HG02938 (cell line): ENCODE data around the gene MPZL3.

Experiments used
- ATAC-seq: cut with Tn5 transposase; IDR thresholded peaks from one replicate; pipeline ENCODE4 v1.9.1; 2021; ENCODE audit warnings: mild to moderate bottlenecking, moderate library complexity; ENCODE audit not compliant: unreplicated experiment

Gene MPZL3

DNA sequence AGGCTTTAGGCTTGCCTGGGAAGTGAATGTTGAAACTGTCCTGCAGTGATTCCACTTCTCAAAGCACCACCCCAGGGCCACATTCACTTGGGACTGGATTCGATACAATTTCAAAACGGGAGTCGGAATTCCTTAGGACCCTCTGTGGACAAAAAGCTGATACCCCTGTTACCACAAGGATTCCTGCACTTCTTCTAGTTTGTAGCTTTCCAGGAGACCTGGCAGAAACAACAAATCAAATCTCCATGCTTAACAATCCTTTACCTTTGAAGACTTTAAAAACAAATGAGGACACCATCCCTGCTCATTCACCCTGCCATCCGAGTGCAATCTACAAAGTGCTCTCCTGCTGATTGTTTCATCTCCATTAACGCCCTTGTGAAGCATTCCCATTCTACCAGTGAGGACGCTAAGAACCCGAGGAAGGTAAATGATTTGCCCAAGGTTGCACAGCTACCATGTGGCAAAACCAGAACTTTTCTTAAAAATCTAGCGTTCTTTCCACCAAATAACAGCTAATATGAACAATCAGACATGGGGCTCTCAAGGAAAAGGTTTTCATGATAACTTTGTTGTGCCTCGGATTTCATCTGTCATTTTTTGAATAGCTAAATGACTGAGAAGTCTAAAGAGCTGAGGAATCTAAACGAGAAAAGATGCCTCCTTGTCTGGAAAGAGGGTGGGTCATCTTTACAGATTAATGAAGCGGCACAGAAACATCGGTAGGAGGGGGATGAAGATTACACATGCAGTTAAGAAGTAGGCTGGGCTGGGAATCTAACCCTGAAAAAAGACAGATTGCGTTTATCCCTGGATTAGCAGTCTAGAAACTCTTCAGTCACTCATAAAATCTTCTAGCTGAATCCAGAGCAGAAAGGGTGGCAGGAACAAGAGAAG lies 12.7 kb upstream of the MPZL3 start:
- no peak for ATAC-seq

DNA sequence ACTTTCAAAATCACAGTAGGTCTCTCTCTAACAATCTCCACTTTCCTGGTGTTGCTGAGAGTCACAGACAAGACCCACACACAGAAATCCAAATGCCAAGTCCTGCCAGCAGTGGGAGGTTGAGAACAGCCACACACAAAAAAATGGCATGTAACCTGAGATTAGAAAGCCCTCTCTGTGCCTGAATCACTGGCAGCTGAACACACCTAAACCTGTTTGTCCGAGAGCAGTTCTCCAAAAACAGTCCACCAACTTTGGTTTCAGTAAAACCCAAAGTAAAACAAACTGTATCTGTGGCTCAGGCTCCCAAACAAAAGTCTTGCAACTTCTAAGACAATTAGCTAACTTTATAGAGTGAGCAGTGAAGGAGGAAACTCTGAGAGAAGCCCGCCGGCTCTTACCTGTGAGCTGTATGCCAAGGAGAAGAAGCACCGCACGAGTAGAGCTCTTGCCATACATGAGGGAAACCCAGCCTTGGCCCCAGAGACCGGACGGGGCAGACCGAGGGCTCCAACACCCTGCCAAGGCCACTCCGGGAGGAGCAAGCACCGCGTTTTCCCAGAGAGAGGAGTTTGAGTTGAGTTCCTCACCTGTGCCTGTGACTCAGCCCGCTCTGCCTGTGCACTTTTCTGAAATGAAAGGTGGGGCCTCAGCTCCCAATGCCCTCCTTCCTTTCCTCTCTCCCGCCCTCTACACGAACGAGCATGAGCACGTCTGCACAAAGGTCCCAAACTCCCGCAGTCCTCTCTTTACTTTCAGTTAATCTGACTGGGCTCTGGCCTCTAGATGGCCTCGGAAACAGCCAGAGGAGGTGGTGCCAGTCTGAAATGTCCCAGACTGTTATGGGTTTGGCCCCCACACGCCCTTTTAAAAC lies 11.8 kb upstream of the MPZL3 start, which contains the start of gene MPZL2:
Gene MPZL2, minus strand, starts transcription at position 603 of the 874 bp plus-strand sequence. Its CDS starts 144 bp downstream, at position 459.
- no peak for ATAC-seq

- no peak for ATAC-seq
Measured at GRCh38 chr11:118263112-118263511, 10.9 kb upstream of the MPZL3 start.

DNA sequence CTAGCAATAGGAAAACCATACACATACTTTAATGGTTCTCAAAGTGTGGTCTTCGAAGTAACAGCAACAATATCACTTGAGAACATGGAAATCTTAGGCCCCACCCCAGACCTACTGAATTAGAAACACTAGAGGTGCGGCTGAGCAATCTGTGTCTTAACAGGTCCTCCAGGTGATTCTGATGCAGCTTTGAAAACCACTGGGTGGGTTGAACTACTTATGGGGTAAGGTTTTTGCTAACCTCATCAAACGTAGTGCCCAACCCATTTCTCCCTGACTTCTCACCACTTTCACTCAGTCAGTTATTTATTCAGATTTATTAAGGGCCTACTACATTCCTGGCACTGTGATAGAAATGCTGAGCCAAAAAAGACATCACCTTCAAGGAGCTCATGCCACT lies 8.2 kb upstream of the MPZL3 start:
- no peak for ATAC-seq

- no peak for ATAC-seq
Measured at GRCh38 chr11:118259138-118259537, 7.0 kb upstream of the MPZL3 start.

DNA sequence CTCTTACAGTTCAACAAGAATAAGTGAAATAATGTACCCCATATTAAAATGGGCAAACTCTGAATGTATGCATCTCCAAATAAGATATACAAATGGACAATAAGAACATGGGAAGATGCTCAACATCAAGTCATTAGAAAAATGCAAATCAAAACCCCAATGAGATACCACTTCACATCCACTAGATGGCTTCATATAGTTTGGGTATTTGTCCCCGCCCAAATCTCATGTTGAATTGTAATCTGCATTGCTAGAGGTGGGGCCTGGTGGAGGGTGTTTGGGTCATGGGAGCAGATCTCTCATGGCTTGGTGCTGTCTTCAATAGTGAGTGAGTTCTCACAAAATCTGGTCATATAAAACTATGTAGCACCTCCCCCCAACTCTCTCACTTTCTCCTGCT lies 6.2 kb upstream of the MPZL3 start:
- no peak for ATAC-seq

GRCh38 chr11:118252688-118253087 lies 523 bp upstream of the MPZL3 start:
- no peak for ATAC-seq

DNA sequence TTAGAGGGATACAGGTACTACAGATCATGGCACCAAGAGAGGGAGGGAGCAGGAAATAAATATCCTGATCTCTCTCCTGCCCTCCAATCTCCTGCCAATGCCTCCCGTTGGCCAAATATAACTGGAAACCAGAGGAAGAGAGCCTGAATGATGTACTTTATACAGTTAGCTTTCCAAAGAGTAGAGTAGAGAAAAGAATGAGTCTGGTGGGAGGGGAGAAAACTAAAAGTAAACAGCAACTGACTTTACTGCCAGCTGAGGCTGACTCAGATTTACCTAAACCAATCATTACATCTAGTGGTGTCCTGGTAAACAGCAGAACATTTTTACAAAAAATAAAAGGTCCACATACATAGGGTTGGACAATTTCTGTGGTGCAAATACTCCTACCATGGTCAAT lies 5.1 kb downstream of the MPZL3 start:
- ATAC-seq = no peak

DNA sequence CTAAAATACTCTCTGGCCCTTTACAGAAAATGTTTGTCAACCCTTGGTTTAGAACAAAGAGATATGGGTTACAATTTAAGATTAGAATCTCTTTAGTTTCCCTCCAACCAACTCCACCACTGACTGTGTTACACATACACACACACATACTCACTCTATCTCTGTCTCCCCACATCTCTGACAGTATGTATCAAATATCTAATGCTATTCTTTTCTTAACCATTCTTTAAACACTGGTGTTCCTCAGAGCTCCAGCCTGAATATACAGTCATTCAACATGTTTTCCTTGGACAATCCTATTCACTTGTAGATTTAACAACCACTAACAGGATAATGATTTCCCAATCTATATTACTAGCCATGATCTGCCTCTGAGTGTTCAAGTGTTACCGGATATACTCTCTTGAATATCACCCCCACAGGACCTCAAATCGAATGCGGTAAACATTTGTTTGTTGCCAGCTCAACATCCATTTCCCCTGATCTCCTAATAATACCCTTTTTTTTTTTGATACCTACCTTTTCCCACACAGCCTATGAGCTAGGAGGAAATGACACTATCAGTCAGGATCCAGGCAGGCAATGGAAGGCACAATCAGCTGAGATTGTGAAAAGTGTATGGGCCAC lies 6.1 kb downstream of the MPZL3 start:
- ATAC-seq = no peak

DNA sequence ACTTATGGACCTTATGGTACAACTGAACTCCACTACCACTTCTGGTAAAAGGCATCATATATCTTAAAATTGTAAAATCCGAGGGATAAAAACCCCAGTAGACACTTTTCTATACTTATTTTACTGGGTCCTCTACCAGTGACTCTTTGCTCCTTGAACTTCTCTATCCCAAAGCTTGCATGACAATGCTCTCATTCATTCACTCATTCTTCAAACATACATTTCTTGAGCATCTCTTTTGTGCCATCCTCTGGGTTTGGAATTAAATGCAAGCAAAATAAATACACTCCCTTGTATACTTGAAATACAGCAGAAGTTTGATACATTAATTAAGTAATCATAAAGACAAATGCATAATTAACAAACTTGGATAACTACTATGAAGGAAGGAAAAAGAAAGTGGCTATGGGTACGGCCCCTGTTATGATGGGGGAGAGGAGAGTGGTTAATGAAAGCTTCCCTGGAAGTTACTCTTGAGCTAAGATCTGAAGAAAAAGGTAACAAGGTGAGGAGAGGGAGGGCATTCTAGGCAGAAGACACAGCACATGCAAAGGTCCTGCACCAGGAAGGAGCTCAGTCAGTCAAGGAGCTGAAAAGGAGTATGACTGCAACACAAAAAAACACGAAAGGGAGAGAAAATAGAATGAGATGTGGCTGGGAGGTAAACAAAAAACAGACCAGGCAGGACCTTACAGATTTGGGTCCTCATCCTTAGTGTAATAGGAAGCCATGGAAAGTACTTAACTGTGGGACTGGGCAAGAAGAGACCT lies 8.0 kb downstream of the MPZL3 start:
- no peak for ATAC-seq

- no peak for ATAC-seq
Measured at GRCh38 chr11:118243161-118243560, 9.0 kb downstream of the MPZL3 start.

DNA sequence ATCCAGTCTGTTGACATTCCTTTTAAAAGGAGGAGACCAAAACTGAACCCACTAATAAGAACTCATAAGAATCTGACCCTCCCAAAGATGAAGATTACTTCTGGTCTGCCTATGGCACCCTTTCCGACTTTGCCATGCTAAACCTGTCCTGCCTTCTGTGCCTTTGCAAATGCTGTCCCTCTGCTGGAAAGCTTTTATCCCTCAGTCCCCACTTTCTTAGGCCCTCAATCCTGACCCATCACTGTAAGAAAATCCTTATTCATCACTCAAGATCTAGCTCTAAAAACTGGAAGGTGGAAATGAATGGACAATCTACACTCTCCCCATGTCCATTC lies 10.4 kb downstream of the MPZL3 start:
- ATAC-seq = peak; percentile 8

DNA sequence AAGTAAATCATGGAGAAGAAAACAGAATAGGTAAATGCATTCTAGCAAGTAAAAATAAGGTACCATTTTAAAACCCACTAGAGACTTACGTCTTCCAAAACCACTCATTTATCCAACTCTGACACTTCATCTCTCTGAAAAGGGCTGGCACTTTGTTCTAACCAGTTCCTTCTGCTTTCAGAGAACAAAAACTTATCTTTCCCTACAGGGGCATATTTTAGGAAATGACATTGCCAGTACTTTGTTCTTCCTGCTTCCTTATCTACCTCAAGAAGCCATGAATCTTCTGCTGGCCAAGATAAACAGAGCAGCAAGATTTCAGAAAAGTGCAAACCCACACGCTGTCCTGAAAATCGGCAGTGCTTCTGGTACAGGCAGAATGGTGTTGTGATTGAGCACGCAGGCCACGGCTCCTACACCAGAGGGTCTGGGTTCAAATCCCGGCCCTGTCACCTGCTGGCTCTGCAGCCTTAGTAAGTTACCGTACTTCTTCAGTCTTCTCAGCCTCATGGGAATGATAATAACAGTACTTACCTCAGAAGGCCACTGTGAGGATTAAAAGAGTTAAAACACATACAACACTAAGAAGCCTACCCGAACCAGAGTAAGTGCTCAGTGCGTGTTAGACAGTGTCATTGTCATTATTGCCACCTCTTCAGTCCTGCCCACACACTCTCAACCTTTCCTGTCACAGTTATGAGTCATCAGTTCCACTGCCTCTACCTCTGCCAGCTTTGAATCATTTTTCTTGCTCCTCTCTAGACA lies 11.0 kb downstream of the MPZL3 start:
- peak; percentile 78 for ATAC-seq

DNA sequence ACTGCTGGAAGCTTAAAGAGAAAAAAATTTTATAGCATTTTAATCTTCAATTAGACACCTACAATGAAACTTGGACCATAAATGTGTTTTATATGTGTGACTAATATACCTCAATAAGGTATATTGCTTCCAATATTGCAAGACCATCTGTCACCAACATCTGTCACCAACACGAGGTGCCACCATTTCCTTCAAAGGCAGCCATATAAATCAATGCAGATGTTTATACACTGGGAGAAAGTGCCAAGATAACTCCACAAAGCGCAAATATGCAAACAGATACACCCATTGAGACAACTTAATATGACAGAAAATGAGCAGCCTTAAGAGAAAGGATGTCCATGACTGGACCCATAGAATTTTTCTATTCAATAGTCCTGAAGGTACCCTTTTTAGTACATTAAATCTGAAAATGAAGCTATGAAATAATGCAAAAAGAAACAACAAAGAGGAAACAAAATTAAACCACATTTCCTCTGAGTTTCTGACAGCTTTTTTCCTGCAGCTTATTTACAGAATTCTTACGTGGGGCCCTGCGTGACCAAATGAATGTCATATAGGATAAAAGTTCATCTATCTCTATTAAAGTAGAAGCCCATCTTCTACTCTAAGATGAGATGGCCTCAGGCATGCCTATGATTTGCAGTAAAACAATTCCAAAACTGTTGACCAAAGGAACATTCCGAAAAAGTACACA lies 12.5 kb downstream of the MPZL3 start:
- ATAC-seq = no peak

GRCh38 chr11:118238929-118239328 lies 13.2 kb downstream of the MPZL3 start:
- ATAC-seq = no peak

GRCh38 chr11:118238421-118238820 lies 13.7 kb downstream of the MPZL3 start:
- no peak for ATAC-seq

DNA sequence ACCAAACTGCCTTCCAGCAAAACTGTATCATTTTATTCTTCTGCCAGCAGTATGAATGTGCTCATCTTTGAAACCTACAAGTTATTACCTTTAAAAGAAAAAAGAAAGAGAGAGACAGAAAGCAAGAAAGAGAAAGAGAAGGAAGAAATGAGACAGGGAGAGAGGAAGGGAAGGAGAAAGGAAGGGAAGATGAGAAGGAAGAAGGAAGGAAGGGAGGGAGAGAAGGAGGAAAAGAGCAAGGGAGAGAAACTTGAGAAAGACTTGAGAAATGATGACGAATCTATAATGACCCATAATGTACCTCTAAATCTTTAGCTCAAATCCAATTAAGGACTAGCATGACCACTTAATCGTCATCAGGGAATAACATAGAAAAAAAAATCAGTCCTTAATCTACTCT lies 16.0 kb downstream of the MPZL3 start:
- ATAC-seq = no peak

- ATAC-seq = no peak
Measured at GRCh38 chr11:118234833-118235232, 17.3 kb downstream of the MPZL3 start.

- ATAC-seq = no peak
Measured at GRCh38 chr11:118233850-118234249, 18.3 kb downstream of the MPZL3 start.
